ENCODE data around the gene DHRS3.
"Not testable (repeated sequence)": the region's sequence is repeated elsewhere in the genome, so short reads cannot be mapped to it uniquely, and the experiment has no call there.

The DHRS3 gene

GRCh38 chr1:12536023-12536639, 81.9 kb downstream of the DHRS3 start:
- DNase-seq: no peak

DNA sequence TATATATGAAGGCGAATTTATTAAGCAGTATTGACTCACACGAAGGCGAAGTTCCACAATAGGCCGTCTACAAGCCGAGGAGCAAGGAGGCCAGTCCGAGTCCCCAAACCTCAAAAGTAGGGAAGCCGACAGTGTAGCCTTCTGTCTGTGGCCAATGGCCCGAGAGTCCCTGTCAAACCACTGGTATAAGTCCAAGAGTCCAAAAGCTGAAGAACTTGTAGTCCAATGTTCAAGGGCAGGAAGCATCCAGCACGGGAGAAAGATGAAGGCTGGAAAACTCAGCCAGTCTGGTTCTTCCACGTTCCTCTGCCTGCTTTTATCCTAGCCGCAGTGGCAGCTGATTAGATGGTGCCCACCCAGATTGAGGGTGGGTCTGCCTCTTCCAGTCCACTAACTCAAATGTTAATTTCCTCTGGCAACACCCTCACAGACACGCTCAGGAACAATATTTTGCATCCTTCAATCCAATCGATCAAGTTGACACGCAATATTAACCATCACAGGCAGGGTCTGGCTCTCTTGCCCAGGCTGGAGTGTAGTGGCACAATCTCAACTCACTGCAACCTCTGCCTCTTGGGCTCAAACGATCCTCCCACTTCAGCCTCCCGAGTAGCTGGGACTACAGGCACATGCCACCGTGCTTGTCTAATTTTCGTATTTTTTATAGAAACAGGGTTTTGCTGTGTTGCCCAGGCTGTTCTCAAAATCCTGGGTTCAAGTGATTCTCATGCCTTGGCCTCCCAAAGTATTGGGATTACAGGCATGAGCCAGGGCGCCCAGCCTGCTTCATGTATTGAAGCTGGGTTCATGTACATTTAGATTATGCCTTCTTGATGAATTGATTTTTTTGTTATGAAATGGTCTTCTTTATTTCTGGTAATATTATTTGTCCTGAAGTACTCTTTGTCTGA, 85.3 kb downstream of the DHRS3 start:
- no peak for DNase-seq

GRCh38 chr1:12531179-12531499, 86.9 kb downstream of the DHRS3 start:
- DNase-seq: no peak

GRCh38 chr1:12530462-12531178, 87.4 kb downstream of the DHRS3 start:
- DNase-seq: no peak

- no peak for DNase-seq
Measured at GRCh38 chr1:12529640-12530174, 88.3 kb downstream of the DHRS3 start.

DNA sequence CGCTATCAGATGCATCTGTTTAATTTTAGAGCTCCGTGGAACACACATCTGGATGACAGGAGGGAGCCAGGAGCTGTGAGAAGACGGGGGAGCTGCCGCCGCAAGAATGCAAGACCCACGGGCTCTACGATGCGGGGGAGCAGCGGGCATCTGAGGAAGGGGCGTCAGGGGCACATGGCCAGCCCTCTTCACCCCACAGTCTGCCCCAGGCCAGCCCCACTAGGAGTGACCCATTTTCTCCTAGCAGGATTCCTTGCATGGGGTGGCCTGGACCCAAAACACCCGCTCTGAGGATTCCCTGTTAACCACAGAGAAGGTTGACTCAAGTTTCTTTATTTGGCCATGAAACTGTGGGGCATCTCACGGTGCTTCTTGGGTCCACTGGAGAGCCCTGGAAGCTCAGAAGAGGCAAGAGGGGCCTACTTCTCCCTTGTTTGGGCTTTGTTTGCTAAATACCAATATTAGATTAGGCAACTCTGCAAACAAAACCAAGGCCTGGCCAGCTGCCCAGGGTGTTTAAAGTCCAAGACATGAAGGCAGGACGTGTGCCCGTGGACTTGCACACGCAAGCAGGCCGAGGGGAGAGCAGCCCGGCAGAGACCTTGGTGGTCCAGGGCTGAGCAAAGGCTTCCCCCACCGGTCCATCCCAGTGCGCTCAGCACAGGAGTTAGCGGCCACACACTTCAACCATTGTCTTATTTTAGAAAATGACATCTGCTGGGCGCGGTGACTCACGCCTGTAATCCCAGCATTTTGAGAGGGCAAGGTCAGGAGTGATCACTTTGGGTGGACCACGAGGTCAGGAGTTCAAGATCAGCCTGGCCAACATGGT, 89.8 kb downstream of the DHRS3 start:
- DNase-seq: no peak

DNA sequence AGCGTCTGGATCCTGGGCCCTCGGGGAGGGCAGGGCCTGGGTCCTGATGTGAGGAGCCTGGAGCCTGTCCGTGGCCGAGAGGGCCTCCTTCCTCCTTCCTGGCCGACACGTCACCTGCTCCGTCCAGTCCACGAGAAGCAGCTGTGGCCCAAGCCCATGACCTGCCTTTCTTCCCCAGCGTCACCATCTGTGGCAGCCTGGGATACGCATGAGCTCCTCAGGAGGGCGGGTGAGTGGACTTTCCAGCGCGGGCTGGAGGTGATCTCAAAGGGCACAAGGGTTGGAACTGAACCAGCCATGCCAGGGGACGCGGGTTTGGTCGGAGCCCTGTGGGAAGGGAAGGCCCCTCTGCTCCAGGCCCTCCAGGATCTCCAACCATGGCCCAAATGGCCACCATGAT, 90.4 kb downstream of the DHRS3 start:
- DNase-seq: no peak

DNA sequence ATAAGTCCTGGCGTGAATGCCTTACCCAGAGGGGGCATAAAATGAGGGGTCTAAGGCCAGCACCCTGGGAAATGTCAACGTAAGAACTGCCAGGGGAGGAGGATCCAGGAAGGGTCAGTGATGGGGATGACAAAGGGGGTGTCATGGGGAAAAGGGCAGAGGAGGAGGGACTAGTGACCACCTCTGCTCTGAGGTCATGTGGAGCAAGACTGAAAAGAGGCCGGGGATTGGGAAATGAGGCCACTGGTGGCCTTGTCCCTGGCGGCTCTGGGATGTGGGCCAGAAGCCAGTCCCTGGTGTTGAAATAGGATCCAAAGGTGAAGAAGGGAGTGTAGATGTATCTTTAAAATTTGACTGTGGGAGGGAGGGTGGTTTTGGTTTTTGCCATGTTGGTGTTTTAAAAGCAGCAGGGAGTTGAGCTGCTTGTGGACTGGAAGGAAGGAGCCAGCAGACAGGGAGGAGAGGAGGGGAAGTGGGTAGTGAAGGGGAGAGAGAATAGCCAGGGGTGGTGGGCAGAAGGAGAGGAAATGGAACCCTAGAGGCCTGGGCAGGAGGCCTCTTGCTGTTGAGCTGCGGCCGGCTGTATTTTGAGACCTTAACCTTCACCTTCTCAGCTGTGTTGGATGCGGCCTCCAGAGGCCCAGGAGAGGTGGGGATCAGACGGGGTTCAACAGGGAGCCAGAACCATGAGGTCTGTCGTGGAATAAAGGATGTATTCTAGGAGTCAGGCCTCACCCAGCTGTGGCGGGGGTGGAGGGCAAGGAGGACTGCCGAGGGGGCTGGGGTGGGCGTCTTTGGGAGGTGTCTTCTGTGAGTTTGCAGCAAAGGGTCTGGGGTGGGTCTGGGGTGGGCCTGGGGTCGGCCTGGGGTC, 92.5 kb downstream of the DHRS3 start:
- DNase-seq: no peak

DNA sequence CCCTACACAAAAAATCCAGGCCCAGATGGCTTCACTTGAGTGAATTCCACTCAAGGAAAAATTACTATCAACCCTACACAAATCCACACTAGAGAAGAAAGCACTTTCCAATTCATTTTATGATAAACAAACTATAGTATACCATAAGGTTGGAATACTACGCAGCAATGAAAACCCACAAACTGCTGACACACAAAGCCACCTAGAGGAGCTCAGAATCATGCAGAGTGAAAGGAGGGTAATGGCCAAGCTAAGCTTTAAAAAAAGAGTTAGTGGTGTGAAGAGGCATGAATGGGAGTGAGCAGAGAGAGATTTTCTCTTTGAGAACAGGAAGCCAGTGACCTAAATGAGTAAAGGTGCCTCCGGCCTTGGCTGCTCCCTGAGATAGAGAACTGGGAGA, 93.7 kb downstream of the DHRS3 start:
- DNase-seq: no peak

DNA sequence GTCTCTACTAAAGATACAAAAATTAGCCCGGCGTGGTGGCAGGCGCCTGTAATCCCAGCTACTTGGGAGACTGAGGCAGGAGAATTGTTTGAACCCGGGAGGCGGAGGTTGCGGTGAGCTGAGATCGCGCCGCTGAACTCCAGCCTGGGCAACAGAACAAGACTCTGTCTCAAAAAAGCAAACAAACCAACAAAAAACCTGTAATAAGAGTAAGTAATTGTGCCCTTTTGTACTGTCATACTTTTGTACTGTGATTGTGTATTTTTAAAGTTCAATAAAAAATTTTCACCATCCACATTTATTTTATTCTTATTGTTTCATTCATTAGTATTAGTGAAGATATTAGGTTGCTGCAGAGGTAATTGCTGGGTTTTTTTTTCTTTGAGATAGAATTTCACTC, 95.2 kb downstream of the DHRS3 start:
- not testable (repeated sequence) for DNase-seq

GRCh38 chr1:12521096-12521495, 96.9 kb downstream of the DHRS3 start:
- DNase-seq: no peak

DNA sequence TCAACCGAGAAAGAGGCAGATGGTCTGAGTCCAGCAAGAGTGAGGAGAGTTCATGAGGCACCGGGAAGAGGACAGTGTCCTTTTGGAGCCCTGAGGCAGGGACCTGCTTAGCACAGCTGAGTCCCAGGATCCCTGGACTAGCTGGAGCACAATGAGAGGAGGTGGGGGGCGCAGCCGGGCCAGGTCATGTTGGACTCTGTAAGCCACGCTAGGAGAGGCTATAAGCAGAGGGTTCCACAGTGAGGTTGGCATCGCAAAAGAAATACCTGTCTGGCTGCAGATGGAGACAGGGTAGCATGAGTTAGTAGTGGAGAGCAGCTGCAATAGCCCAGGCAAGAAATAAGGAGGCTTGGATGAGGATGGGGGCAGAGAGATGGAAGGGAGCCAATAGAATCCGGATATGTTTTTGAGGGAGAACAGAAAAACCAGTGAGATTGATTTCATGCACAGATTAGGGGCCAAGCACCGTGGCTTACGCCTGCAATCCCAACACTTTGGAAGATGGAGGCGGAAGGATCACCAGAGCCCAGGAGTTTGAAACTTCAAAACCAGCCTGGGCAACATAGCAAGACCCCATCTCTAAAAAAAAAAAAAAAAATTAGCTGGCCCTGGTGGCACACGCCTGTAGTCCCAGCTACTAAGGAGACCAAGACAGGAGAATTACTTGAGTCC, 98.2 kb downstream of the DHRS3 start:
- no peak for DNase-seq

DNA sequence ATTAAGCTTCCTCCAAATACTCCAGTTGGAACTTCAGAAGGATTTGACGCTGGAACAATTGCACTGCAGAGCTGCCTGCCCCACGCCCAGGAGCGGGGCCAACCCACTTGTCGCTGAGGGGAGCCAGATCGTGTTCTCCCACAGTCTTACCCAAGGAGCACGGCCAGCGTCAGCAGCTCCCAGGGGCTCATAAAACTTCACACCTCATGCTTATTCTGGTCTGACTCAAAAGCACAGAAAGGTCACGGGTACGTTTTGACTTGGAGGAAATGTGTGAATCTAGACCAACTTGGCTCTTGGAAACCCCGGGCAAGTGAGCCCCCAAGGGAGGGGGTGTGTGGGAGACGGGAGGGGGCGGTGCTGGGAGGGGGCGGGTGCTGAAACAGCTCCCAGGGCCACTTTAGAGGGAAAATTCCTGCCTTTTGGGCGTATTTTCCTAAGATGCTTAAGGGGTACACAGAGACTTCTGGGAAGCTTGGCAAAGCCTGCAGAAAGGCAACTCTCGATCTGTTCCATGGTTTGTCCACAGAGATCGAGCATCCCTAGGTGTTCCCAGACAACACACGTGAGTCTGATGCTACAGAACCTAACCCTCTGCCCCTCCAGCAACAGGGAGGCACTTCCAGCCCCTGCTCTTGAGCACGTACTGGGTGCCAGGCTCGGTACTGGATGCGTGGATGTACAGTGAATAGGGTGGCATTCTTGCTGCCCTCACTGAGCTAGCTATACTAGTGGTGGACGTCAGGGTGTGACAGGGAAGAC, 98.9 kb downstream of the DHRS3 start:
- no peak for DNase-seq

Measured in NCI-H146 (cell line).